HUES6 (cell line): ENCODE results near the gene POLR3E.
A peak's percentile ranks its signal among the peaks of the same experiment; 100 is the strongest.
"Not testable (repeated sequence)": the region's sequence is repeated elsewhere in the genome, so short reads cannot be mapped to it uniquely, and the experiment has no call there.

ENCODE experiments used
- H3K27ac ChIP-seq: 2 replicates; pipeline ENCODE4 v1.7.0; 2013; ENCODE audit warnings: low read depth, mild to moderate bottlenecking, low read length, inconsistent platforms
- H3K27me3 ChIP-seq: 2 replicates; pipeline ENCODE4 v1.6.1; 2013; ENCODE audit warnings: low read length; ENCODE audit not compliant: control insufficient read depth, insufficient read depth
- H3K36me3 ChIP-seq: 2 replicates; pipeline ENCODE4 v1.6.1; 2013; ENCODE audit warnings: low read length; ENCODE audit not compliant: control insufficient read depth, insufficient read depth
- H3K4me1 ChIP-seq: 2 replicates; pipeline ENCODE4 v1.6.1; 2013; ENCODE audit warnings: low read length; ENCODE audit not compliant: control insufficient read depth, insufficient read depth
- H3K4me3 ChIP-seq: 2 replicates; pipeline ENCODE4 v1.5.1; 2013; ENCODE audit warnings: low read depth, low read length
- H3K9ac ChIP-seq: one replicate; pipeline ENCODE4 v1.6.1; 2013; ENCODE audit warnings: mild to moderate bottlenecking, low read length
- H3K9me3 ChIP-seq: 2 replicates; pipeline ENCODE4 v1.6.1; 2013; ENCODE audit warnings: low read depth, low read length; ENCODE audit not compliant: control insufficient read depth, insufficient read depth

POLR3E gene

DNA sequence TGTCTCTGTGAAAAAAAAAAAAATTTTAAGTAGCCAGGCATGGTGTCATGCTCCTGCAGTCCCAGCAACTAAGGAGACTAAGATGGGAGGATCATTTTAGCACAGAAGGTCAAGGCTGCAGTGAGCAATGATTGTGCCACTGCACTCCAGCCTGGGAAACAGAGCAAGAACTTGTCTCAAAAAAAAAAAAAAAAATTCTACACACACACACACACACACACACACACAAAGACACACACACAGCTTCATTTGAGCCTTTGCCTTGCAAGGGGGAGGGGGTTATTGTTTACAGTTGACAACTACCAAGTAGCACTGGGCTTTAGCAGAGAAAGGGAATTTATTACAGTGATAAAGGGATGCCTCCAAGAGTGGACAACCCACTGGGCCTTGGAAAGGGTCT, 4.9 kb upstream of the POLR3E start:
- H3K27me3 ChIP-seq: no peaks in the 10 kb centered on the region
- no peak overlapping the region for H3K27ac ChIP-seq
- H3K36me3 ChIP-seq: no peaks in the 10 kb centered on the region
- H3K4me1 ChIP-seq: 0 out of 2 replicates have a peak, but pooled peaks cover 11% of the 10 kb centered on the region
- H3K9me3 ChIP-seq: no peaks in the 10 kb centered on the region
- no peak overlapping the region for H3K9ac ChIP-seq
- H3K4me3 ChIP-seq: no peak overlapping the region

DNA sequence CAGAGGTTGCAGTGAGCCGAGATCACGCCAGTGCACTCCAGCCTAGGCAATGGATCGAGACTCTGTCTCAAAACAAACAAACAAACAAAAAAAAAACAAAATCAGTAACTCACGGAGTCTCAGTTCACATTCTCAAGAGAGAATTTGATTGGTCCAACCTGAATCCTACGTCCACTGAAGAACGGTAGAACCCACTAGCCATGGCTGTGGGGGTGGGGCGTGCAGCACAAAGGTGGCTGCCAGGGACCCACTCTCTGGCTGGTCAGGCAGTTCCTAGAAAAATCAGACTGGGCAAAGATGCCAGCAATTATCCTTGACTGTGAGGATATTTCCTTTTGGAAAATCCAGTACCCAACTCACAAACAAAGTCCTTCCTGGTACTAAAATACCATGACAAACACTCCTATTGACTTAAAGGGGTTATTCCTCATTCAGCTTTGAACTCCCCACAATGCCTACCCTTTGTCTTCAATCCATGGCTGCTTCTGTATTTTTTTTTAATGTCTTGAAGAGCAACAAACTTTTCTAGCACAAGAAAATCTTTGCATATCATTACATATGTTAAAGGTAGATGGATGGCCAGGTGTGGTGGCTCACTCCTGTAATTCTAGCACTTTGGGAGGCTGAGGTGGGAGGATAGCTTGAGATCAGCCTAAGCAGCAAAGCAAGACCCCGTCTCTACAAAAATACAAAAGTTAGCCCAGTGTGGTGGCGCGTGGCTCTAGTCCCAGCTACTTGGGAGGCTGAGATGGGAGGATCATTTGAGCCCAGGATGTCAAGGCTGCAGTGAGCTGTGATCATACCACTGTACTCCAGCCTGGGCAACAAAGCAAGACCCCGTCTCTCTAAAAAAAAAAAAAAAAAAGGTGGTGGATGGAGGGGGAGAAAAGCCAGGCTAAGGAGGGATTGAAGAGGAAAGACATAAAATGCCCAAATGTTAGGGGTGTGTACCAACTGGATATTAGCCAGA, 3.8 kb upstream of the POLR3E start:
- H3K27ac ChIP-seq: no peak overlapping the region
- H3K4me1 ChIP-seq: 0 out of 2 replicates have a peak, but pooled peaks cover 11% of the 10 kb centered on the region
- no peaks in the 10 kb centered on the region for H3K9me3 ChIP-seq
- H3K36me3 ChIP-seq: no peaks in the 10 kb centered on the region
- H3K27me3 ChIP-seq: no peaks in the 10 kb centered on the region
- no peak overlapping the region for H3K9ac ChIP-seq
- H3K4me3 ChIP-seq: no peak overlapping the region

DNA sequence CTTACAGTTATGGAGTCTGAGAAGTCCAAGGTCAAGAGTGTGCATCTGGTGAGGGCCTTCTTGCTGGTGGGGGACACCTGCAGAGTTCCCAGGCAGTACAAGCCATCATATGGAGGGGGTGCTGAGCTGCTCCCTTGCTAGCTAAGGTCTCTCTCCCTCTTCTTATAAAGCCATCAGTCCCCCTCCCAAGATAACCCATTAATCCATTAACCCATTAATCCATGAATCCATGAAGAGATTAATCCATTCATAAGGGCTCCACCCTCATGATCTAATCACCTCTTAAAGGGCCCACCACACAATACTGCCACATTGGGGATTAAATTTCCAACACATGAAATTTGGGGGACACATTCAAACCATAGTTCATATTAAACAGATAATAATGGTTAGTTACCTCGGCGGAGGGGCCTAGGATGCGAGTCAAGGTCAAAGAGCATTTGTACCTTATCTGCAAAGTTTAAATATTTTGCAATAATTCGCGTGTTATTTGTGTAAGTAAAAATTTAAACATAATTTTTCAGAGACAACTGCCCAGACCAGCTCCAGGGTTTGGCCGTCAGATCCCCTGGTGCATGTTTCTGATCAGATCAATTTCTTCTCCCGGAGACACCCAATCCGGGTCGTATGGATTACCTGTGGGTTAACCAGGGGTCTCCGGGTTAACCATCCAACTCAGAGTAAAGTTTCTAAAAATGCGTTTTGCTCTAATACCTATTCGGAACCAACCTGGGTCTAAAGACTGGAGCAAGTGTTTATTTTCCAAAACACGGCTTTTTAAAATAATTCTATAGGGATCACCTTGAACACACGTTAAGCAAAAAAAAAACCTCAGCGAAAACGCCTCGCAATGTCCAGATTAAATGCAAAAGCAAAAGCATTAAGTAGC, 740 bp upstream of the POLR3E start:
- no peaks in the 10 kb centered on the region for H3K27me3 ChIP-seq
- peak overlapping the region; percentile 75 for H3K4me3 ChIP-seq
- no peak overlapping the region for H3K27ac ChIP-seq
- 0 out of 2 replicates have a peak, but pooled peaks cover 11% of the 10 kb centered on the region for H3K4me1 ChIP-seq
- peak overlapping the region; percentile 40 for H3K9ac ChIP-seq
- no peaks in the 10 kb centered on the region for H3K9me3 ChIP-seq
- H3K36me3 ChIP-seq: 0 out of 2 replicates have a peak, but pooled peaks cover 3% of the 10 kb centered on the region

DNA sequence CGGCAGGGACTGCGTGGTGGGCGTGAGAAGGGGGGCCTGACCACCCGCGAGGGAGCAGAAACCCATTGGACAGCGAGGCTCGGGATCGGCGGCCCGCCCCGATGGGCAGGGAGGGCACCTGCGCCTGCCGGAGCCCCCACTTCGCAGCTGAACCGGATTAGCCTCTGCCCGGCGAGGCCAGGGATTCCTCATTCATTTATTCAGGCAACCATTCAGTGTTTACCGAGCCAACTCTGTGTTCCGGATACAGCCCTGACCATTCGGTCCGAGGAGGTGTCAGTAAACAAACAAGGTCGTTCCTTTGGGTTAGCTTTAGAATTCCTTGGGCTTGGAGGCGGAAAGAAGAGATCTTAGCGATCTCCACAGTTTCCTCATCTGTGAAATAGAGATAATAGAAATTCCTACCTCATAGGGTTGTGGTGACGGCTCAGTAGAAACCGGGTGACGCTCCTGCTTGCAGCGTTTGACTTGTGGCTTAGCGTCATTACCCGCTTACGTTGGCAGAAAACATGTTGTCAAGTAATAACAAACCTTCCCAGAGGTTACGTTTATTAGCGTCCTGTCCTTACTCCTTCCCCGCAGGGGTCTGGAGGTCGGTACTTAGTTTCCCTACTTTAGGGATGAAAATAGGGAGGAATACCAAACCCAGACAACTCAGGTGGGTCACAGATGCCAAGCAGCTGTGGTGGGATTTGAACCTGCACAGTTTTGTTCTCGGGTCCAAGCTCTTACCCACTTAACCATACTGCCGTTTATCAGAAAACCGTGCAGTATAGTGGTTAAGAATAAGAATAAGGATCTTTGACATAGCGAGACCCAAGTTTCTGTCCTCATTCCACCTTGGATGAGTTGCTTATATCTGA, 893 bp downstream of the POLR3E start:
- Histone ChIP-seq H3K27me3 (no peaks in the 10 kb centered on the region), H3K27ac (peak overlapping the region; percentile 90), H3K9ac (peak overlapping the region; percentile 92), H3K4me3 (peak overlapping the region; percentile 88), H3K9me3 (no peaks in the 10 kb centered on the region), H3K36me3 (peaks cover 16% of the 10 kb centered on the region), H3K4me1 (no peaks in the 10 kb centered on the region)

DNA sequence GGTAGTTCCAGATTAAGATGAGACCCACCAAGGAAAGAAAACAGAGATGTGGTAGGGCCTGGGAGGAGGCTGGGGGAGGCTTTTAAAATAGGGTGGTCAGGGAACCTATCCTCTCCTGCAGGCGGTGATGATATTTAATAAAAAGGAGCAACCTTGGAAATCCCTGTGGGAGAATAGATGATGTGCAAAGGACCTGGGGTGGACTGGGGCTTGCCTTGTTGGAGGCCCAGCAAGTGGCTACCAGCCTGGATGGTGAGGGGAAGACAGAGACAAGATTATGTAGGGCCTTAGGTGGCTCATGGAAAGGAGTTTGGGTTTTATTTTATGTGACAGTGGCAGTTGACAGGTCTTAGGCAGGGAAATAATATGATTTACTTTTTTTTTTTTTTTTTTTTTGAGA, 1.8 kb downstream of the POLR3E start:
- no peaks in the 10 kb centered on the region for H3K27me3 ChIP-seq
- H3K9me3 ChIP-seq: no peaks in the 10 kb centered on the region
- H3K4me1 ChIP-seq: no peaks in the 10 kb centered on the region
- no peak overlapping the region for H3K4me3 ChIP-seq
- H3K27ac ChIP-seq: no peak overlapping the region
- H3K9ac ChIP-seq: no peak overlapping the region
- peaks cover 22% of the 10 kb centered on the region for H3K36me3 ChIP-seq

DNA sequence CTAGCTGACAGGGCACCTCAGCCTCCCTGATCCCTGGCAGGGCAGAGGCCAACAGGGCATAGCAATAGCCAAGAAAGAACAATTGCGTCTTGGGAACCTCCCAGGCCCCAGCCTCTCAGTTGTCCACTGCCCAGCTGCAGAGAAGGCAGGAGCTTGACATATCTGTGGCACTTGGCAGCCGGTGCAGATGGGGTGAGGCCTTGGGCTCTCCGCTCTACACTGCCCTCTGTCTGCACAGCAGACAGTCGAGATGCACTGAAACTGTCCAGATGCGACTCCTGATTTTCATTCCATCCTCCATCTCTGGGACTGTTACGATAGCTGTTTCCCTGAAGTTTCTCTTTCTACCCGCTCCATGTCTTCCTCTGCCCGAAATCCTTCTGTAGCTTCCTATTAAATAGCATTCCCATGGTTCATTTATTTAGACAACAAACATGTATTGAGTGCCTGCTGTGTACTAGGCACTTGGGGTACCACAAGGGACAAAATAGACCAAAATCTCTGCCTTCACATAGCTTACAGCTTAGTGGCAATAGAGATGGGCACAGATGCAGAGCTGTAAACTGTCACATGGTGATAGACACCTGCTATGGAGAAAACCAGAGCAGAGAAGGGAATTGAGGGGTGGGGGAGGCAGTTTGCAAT, 3.3 kb downstream of the POLR3E start:
- Histone ChIP-seq H3K27me3 (no peaks in the 10 kb centered on the region), H3K27ac (no peak overlapping the region), H3K4me1 (no peaks in the 10 kb centered on the region), H3K9me3 (no peaks in the 10 kb centered on the region), H3K36me3 (peaks cover 37% of the 10 kb centered on the region), H3K9ac (no peak overlapping the region), H3K4me3 (no peak overlapping the region)

DNA sequence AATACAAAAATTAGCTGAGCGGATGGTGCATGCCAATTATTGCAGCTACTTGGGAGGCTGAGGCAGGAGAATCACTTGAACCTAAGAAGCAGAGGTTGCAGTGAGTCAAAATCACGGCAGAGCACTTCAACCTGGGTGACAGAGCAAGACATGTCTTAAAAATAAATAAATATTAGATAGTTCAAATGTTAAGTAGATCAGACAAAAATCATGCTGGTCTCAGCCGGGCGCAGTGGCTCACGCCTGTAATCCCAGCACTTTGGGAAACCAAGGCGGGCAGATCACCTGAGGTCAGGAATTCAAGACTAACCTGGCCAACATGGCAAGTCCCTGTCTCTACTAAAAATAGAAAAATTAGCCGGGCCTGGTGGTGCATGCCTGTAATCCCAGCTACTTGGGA, 4.2 kb downstream of the POLR3E start:
- H3K27me3 ChIP-seq, H3K4me3 ChIP-seq, H3K9me3 ChIP-seq, H3K9ac ChIP-seq, H3K4me1 ChIP-seq, H3K27ac ChIP-seq: not testable (repeated sequence)
- H3K36me3 ChIP-seq: peaks cover 44% of the 10 kb centered on the region

DNA sequence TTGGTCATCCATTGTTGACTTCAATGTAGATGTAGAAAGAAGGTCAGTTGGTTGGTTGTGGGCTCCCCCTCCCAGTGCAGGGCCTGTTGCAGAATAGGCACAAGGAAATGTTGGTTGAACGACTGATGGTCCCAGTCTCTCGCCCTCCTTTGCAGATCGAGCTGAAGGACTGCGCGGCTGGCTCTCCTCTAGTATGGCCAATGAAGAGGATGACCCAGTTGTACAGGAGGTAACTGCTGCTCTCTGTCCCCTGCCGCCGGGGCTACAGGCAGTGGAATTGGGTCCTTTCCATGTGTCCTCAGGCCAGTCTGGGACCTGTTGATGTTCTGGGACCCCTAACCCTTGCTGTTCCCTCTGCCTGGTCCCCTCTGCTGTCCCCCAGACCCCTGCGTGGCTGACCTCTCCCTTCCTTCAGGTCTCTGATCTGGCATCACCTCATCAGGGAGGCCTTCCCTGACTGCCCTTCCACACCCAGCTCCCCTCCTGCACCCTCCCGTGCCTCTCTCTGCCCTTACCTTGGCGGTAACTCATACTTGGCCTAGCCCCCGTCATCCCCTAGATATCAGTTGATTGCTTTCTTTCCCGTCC, 5.7 kb downstream of the POLR3E start:
- Histone ChIP-seq H3K9ac (no peak overlapping the region), H3K4me1 (no peaks in the 10 kb centered on the region), H3K36me3 (peaks cover 58% of the 10 kb centered on the region), H3K27ac (no peak overlapping the region), H3K9me3 (no peaks in the 10 kb centered on the region), H3K27me3 (no peaks in the 10 kb centered on the region), H3K4me3 (no peak overlapping the region)

DNA sequence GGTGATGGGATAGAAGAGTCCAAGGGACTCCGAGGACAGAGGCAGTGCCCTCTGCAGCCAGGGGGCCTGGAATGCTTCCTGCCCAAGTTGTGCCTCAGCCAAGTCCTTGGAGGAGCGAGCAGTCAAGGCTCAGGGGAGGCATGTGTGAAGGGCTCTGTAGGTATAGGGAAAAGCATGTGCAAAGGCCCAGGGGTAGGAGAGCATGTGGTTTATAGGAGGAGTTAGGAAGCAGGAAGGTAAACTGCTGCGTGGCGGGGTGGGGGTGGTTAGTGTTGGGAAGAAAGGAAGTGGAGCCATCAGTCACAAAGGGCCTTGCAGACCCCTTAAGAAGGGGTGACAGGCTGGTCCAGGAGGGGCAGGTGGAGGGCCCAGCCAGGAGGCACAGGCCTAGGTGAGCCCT, 7.2 kb downstream of the POLR3E start:
- Histone ChIP-seq H3K9me3 (no peaks in the 10 kb centered on the region), H3K4me1 (no peaks in the 10 kb centered on the region), H3K27me3 (no peaks in the 10 kb centered on the region), H3K36me3 (peaks cover 74% of the 10 kb centered on the region), H3K4me3 (no peak overlapping the region), H3K9ac (no peak overlapping the region), H3K27ac (no peak overlapping the region)

DNA sequence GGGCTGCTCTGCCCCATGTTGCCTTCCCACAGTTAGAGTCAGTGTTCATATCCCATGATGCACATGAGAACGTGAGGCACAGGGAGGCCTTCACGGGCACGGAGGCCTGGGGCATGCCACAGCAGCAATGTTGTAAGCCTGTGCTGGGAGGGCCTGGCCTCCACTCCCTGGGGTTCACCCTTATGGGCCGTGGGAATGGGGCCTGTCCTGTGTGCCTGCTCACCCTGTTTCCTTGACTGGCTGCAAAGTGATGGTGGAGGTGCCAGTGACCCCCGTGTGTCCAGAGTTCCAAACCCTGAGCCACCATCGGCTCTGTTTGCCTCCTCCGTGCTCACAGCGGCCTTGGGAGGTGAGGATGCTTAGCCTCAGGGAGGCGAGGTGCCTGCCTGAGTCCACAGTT, 9.6 kb downstream of the POLR3E start:
- Histone ChIP-seq H3K27me3 (no peaks in the 10 kb centered on the region), H3K27ac (no peak overlapping the region), H3K9me3 (no peaks in the 10 kb centered on the region), H3K9ac (no peak overlapping the region), H3K36me3 (peaks cover 88% of the 10 kb centered on the region), H3K4me1 (no peaks in the 10 kb centered on the region), H3K4me3 (no peak overlapping the region)
